GM18870 (cell line): Measurements from ENCODE around the gene REEP5.
"Not testable (repeated sequence)": the region's sequence is repeated elsewhere in the genome, so short reads cannot be mapped to it uniquely, and the experiment has no call there.

Experiments
- ATAC-seq: cut with Tn5 transposase; IDR thresholded peaks from one replicate; pipeline ENCODE4 v1.9.1; 2021; ENCODE audit warnings: moderate library complexity; ENCODE audit not compliant: unreplicated experiment

The REEP5 gene

DNA sequence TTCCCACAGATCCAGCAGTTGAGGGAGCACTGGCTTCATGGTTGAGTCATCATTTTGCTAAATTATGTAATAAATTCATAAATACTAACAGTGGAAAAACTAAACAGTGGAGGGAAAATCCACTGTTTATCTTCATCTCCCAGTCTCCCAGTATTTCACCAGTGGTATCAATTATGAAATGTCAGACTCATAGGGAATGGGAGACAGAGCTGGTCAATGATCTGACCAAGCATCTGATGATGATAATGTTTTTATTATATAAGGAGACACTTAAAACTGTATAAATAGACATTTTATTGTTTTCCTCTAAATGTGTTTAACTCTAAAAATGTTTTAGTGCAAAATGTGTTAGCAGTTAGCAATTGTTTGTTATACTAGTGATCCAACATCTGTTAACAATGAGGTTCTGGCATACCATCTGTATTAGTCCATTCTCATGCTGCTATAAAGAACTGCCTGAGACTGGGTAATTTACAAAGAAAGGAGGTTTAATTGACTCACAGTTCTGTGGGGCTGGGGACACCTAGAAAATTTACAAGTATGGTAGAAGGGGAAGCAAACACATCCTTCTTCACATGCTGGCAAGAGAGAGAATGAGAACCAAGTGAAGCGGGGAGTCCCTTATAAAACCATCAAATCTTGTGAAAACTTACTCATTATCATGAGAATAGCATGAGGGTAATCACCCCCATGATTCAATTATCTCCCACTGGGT lies 11.8 kb upstream of the REEP5 start:
- no peak for ATAC-seq

DNA sequence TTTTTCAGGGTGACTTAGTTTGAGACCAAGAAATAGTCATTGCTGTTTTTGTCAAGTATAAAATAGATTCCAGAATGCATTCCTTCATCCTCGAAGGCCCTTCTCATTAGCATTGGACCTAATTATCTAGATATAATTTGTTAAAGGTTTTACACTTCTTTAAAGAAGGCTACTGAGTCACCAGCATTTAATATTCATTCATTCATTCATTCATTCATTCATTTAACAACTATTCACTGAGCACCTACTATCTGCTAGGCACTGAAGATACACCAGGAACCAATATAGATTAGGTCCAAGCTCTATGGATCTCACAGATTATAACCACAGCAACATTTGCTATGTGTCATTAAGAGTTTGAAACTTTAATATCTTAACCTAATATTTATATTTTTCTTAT lies 11.1 kb upstream of the REEP5 start:
- no peak for ATAC-seq

- ATAC-seq, result no peak
Measured at GRCh38 chr5:112931473-112931872, 9.4 kb upstream of the REEP5 start.

DNA sequence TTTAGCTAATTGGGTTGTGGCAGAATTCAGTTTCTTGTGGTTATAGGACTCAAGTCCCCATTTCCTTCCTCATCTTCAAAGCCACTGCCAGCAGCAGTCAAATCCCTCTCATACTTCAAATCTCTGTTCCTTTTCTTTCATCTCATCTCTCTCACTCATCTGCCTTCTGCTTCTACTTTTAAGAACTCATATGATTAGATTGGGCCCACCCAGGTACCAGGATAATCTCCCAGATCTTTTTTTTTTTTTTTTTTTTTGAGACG lies 8.0 kb upstream of the REEP5 start:
- ATAC-seq, result peak; percentile 43

- ATAC-seq, result peak; percentile 75
Measured at GRCh38 chr5:112929336-112930081, 7.5 kb upstream of the REEP5 start.

- no peak for ATAC-seq
Measured at GRCh38 chr5:112923988-112924387, 2.0 kb upstream of the REEP5 start.

DNA sequence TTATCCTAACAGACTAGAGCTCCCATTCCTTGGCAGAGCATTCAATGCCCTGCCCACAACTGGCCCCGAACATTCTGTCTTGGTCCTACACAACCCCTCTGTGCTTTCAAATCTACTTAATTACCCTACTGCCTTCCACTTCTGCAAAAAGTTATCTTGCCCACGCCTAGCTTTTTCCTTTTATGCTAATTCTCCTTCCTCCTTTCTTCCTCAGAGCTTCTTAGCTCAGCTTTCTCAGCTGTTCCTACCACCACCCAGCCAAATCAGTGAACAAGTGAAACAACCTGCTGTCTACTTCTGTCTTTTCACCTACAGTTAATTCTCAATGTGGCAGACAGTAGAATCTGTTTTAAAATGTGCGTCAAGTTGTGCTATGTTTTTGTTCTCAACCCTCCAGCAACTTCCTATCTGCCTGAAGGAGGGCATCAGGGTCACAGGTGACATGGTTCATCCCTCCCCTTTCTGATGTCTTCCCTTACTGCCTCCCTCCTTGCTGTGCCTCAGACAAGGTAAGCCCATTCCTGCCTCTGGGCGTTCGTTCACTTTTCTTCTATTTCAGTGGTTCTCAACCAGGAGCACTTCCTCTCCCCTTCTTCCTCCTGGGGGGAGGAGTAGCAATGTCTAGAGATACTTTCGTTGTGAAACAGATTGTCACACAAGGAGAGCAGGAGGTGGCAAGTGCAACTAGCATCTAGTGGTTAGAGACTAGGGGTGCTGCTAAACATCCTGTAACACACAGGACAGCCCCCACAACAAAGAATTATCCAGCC lies 1.3 kb upstream of the REEP5 start:
- peak; percentile 63 for ATAC-seq

- peak; percentile 21 for ATAC-seq
Measured at GRCh38 chr5:112921026-112921832, 798 bp downstream of the REEP5 start.

DNA sequence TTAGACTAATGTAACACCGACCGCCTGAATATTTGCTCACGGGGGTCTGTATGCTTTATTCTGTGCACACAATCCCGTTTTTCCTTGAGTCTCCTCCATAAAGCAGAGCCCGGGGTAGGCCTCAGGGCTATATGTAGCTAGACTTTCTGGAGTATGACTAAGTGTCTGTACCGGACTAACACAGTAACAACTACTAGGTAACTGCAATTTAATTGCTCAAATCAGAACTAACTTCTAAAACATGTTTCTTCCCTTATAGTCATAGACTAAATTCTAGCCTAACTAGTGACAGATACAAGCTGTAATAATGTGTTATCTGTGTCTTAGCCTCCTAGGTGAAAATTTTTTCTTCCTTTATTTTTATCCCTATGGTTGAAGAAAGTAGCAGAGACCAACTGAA lies 2.1 kb downstream of the REEP5 start:
- ATAC-seq, result no peak

- no peak for ATAC-seq
Measured at GRCh38 chr5:112918679-112919078, 3.3 kb downstream of the REEP5 start.

- ATAC-seq, result no peak
Measured at GRCh38 chr5:112918136-112918535, 3.9 kb downstream of the REEP5 start.

- no peak for ATAC-seq
Measured at GRCh38 chr5:112917453-112917995, 4.5 kb downstream of the REEP5 start.

DNA sequence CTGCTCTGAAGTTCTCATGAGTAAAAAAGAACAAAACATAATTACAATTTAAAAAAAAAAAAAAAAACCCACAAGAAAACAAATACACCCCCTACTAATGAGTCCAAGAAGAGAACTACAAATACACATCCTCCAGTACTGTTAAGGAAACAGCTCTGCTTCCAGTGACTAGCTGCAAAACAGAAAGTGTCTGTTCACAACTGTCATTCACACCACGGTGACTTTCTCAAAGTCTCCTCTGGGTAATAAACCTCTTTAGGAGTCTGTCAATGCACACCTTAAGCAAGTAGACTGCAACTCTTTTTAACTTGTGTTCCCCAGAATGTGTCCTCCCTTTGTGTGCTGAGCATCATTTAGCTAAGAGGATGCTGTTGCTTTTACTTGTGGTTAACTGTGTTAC lies 6.2 kb downstream of the REEP5 start:
- no peak for ATAC-seq

- no peak for ATAC-seq
Measured at GRCh38 chr5:112914584-112914983, 7.4 kb downstream of the REEP5 start.

GRCh38 chr5:112910529-112910928 lies 11.5 kb downstream of the REEP5 start:
- no peak for ATAC-seq

- no peak for ATAC-seq
Measured at GRCh38 chr5:112908854-112909253, 13.2 kb downstream of the REEP5 start.

DNA sequence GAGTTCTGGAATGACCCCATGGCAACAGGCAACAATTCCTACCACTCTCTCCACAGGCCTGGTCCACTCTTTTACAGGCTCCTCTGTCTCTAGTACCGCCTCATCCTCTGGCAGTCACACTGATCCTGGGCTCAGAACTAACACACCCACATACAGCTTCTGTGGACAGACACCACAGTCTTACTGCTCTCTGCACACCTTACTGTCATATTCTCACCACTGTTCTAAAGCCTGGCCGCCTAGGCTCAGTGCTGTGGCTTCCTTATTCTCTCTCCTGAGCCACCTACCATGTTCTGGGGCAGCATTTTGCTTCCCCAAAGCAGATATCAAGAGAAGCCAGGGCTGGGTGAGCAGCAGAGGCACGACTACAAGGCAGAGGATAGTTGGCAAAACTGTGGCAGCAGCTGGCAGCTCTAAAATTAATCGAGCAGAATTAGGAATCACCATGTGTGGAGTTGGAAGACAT lies 14.8 kb downstream of the REEP5 start:
- no peak for ATAC-seq

- no peak for ATAC-seq
Measured at GRCh38 chr5:112906637-112907036, 15.4 kb downstream of the REEP5 start.

DNA sequence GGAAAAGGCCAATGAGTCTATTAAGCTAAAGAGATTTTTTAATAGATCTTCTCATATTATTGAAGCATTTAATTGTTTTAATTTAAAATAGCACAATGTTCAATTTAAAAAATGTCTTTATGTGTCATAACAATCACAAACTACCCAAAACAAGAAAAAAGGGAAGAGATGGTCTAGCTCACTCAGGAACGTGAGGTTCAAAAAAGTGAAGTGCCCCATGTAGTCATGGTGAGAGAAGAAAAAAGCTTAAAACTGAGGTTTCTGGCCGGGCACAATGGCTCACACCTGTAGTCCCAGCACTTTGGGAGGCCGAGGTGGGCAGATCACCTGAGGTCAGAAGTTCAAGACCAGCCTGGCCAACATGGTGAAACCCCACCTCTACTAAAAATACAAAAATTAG lies 17.0 kb downstream of the REEP5 start:
- not testable (repeated sequence) for ATAC-seq

- ATAC-seq, result no peak
Measured at GRCh38 chr5:112902561-112902960, 19.5 kb downstream of the REEP5 start.

- ATAC-seq, result no peak
Measured at GRCh38 chr5:112895682-112896081, 26.3 kb downstream of the REEP5 start.
